ENCODE measurements around the gene DSC1. TPM values are rescaled to one million over a fixed set of nuclear protein-coding genes. Genes with fewer than 3 reads are reported as not detected.

Gene DSC1
- total and polyA plus RNA-seq, 2 experiments from 2014 or later: not detected

GRCh38 chr18:31100436-31101182, 62.0 kb downstream of the DSC1 start:
- no peaks in the 10 kb centered on the region for H3K9me2 ChIP-seq (ENCODE audit: insufficient read depth)
- DNase-seq (ENCODE audit: low spot score) (peak; percentile 88), ATAC-seq (peak; percentile 79)
- TF ChIP-seq ETS1 (IDR thresholded peaks at IDR 0.05) (no peak), JUNB (IDR thresholded peaks at IDR 0.05; ENCODE audit: unreplicated experiment) (no peak), REST (IDR thresholded peaks at IDR 0.05; ENCODE audit: unreplicated experiment) (no peak), CTCF (conservative IDR thresholded peaks at IDR 0.05; ENCODE audit: low read depth in 2 of 2) (no peak)
- Mint-ChIP-seq H3K4me1 (peaks cover 31% of the 10 kb centered on the region), H3K4me3 (peak overlapping the region; percentile 80), H3K36me3 (ENCODE audit: low read depth) (no peaks in the 10 kb centered on the region), H3K27ac (peak overlapping the region; percentile 98), H3K27me3 (ENCODE audit: insufficient read depth, low read depth, poor library complexity) (peaks cover 4% of the 10 kb centered on the region), H3K9me3 (no peaks in the 10 kb centered on the region)
- peaks cover 6% of the 10 kb centered on the region; the same call in 1 of the 2 replicates for H3K27me3 ChIP-seq (ENCODE audit: insufficient read depth)
- H3K4me1 ChIP-seq (ENCODE audit: insufficient read depth): peaks cover 20% of the 10 kb centered on the region
- peak overlapping the region; percentile 79 for H3K4me2 ChIP-seq
- no peaks in the 10 kb centered on the region for H4K20me1 ChIP-seq (replicated peaks; ENCODE audit: insufficient read depth)
- H3K79me2 ChIP-seq (replicated peaks; ENCODE audit: insufficient read depth): peaks cover 46% of the 10 kb centered on the region
- H2AFZ ChIP-seq: peak overlapping the region; percentile 0; the same call in 1 of the 2 replicates
- no peaks in the 10 kb centered on the region for H3F3A ChIP-seq (replicated peaks; ENCODE audit: low read depth)
- peak overlapping the region; percentile 57 for H3K27ac ChIP-seq (ENCODE audit: low read depth)
- H3K36me3 ChIP-seq (ENCODE audit: insufficient read depth): no peaks in the 10 kb centered on the region
- peak overlapping the region; percentile 88 for H3K4me3 ChIP-seq

- H3K4me3 ChIP-seq: peak overlapping the region; percentile 88
- no peaks in the 10 kb centered on the region for H3F3A ChIP-seq (replicated peaks; ENCODE audit: low read depth)
- H2AFZ ChIP-seq: no peak overlapping the region
- no peak overlapping the region for H3K27ac ChIP-seq (ENCODE audit: low read depth)
- H3K4me2 ChIP-seq: peak overlapping the region; percentile 79
- Mint-ChIP-seq H3K4me3 (peak overlapping the region; percentile 80), H3K36me3 (ENCODE audit: low read depth) (no peaks in the 10 kb centered on the region), H3K27ac (no peak overlapping the region; the same call in 1 of the 2 replicates), H3K27me3 (ENCODE audit: insufficient read depth, low read depth, poor library complexity) (peaks cover 4% of the 10 kb centered on the region), H3K9me3 (no peaks in the 10 kb centered on the region), H3K4me1 (peaks cover 35% of the 10 kb centered on the region)
- H3K27me3 ChIP-seq (ENCODE audit: insufficient read depth): peaks cover 6% of the 10 kb centered on the region; the same call in 1 of the 2 replicates
- H3K79me2 ChIP-seq (replicated peaks; ENCODE audit: insufficient read depth): peaks cover 53% of the 10 kb centered on the region
- no peaks in the 10 kb centered on the region for H3K9me2 ChIP-seq (ENCODE audit: insufficient read depth)
- H4K20me1 ChIP-seq (replicated peaks; ENCODE audit: insufficient read depth): no peaks in the 10 kb centered on the region
- no peak for DNase-seq (ENCODE audit: low spot score)
- no peak for ATAC-seq
- peaks cover 20% of the 10 kb centered on the region for H3K4me1 ChIP-seq (ENCODE audit: insufficient read depth)
- no peaks in the 10 kb centered on the region for H3K36me3 ChIP-seq (ENCODE audit: insufficient read depth)
- no peak for TF ChIP-seq REST (IDR thresholded peaks at IDR 0.05; ENCODE audit: unreplicated experiment)
- no peak for TF ChIP-seq ZNF114 (CRISPR knock-in tag; IDR thresholded peaks at IDR 0.05)
- no peak for TF ChIP-seq EZH2 (IDR thresholded peaks at IDR 0.05; ENCODE audit: low read depth, unreplicated experiment)
- no peak for TF ChIP-seq NANOG (IDR thresholded peaks at IDR 0.05; ENCODE audit: borderline replicate concordance)
- no peak for TF ChIP-seq CREB1 (CRISPR knock-in tag; IDR thresholded peaks at IDR 0.05; ENCODE audit: low read depth)
- TF ChIP-seq ETS1 (IDR thresholded peaks at IDR 0.05): no peak
- TF ChIP-seq ZNF331 (CRISPR knock-in tag; IDR thresholded peaks at IDR 0.05; ENCODE audit: low read depth): no peak
- TF ChIP-seq JUNB (IDR thresholded peaks at IDR 0.05; ENCODE audit: unreplicated experiment): no peak
Measured at GRCh38 chr18:31099450-31100230, 63.0 kb downstream of the DSC1 start.
